Measurements from ENCODE around the gene RFX8. TPM values are rescaled to one million over a fixed set of nuclear protein-coding genes. Genes with fewer than 3 reads are reported as not detected.

The RFX8 gene
- polyA plus RNA-seq, 1 experiment = 1.8 TPM

DNA sequence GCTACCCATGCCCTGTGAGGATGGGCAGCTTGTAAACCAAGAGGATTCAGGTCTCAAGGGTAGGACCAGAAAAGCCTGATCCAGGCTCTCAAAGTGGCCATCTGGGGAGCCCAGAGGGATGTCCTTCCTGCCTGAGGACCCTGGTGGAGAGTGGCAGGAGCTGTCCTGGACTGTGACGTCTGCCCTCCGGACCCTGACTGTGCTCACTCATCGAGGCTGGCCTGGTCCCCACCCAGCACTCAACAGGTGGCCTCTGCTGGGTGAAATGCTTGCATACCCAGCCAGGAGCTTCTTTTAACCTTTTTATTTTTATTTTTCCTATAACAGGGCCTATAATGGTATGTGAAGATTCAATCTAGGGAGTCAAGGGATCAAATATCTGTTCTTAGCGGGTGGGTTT, 112.1 kb downstream of the RFX8 start:
- H3K4me3 ChIP-seq (ENCODE audit: low read depth, low read length) = no peak overlapping the region
- H3K27me3 ChIP-seq (ENCODE audit: control insufficient read depth, insufficient read depth, low read length) = peaks cover 27% of the 10 kb centered on the region
- H3K27ac ChIP-seq (ENCODE audit: low read depth, low read length) = no peak overlapping the region
- TF ChIP-seq, protein P1, sequence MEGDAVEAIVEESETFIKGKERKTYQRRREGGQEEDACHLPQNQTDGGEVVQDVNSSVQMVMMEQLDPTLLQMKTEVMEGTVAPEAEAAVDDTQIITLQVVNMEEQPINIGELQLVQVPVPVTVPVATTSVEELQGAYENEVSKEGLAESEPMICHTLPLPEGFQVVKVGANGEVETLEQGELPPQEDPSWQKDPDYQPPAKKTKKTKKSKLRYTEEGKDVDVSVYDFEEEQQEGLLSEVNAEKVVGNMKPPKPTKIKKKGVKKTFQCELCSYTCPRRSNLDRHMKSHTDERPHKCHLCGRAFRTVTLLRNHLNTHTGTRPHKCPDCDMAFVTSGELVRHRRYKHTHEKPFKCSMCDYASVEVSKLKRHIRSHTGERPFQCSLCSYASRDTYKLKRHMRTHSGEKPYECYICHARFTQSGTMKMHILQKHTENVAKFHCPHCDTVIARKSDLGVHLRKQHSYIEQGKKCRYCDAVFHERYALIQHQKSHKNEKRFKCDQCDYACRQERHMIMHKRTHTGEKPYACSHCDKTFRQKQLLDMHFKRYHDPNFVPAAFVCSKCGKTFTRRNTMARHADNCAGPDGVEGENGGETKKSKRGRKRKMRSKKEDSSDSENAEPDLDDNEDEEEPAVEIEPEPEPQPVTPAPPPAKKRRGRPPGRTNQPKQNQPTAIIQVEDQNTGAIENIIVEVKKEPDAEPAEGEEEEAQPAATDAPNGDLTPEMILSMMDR (IDR thresholded peaks at IDR 0.05; ENCODE audit: low read depth, low read length) = no peak
- no peaks in the 10 kb centered on the region for H3K9me3 ChIP-seq (ENCODE audit: control insufficient read depth, insufficient read depth, low read length)
- ChIA-PET CTCF (interaction anchor here (0.5 to 2.0 kb wide), 2 partner anchors 17 to 20 kb away, joined by 3 to 14 read pairs; no protein-coding TSS in a partner anchor), POLR2A (interaction anchor here (0.6 kb wide), 1 partner anchor 60 kb away, joined by 4 read pairs; no protein-coding TSS in a partner anchor)
- no peak for DNase-seq (ENCODE audit: low read depth, low spot score)

- Histone ChIP-seq H3K27me3 (ENCODE audit: control insufficient read depth, insufficient read depth, low read length) (peaks cover 27% of the 10 kb centered on the region), H3K9me3 (ENCODE audit: control insufficient read depth, insufficient read depth, low read length) (no peaks in the 10 kb centered on the region), H3K4me3 (ENCODE audit: low read depth, low read length) (no peak overlapping the region), H3K27ac (ENCODE audit: low read depth, low read length) (no peak overlapping the region)
- CTCF ChIA-PET = interaction anchor here (0.5 to 2.0 kb wide), 2 partner anchors 17 to 20 kb away, joined by 3 to 14 read pairs; no protein-coding TSS in a partner anchor
- TF ChIP-seq, protein P1 (IDR thresholded peaks at IDR 0.05; ENCODE audit: low read depth, low read length) = no peak
- POLR2A ChIA-PET = no interaction called here
- no peak for DNase-seq (ENCODE audit: low read depth, low spot score)
These were observed 112.6 kb downstream of the RFX8 start for GRCh38 chr2:101362316-101362715.

DNA sequence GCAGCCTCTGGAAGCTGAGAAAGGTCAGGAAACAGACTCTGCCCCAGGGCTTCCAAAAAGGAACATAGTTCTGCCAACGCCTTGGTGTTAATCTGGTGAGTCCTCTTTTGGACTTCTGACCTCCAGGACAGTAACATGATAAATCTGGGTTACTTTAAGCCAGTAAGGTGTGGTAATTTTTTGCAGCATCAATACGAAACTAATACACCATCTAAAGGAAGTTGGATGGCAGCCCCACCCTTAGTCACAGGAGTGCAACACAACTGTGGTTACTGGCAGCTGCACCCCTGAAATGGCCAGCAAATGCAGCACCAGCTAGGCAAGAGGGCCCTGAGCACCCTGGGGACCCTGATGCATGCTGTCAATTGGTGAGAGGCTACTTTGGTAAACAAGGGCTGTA, 113.4 kb downstream of the RFX8 start:
- H3K9me3 ChIP-seq (ENCODE audit: control insufficient read depth, insufficient read depth, low read length) = no peaks in the 10 kb centered on the region
- CTCF ChIA-PET = interaction anchor here (0.5 to 2.0 kb wide), 2 partner anchors 19 to 283 kb away, joined by 3 to 14 read pairs; no protein-coding TSS in a partner anchor
- H3K27ac ChIP-seq (ENCODE audit: low read depth, low read length) = no peak overlapping the region
- no peak overlapping the region for H3K4me3 ChIP-seq (ENCODE audit: low read depth, low read length)
- DNase-seq (ENCODE audit: low read depth, low spot score) = no peak
- POLR2A ChIA-PET = no interaction called here
- TF ChIP-seq, protein P1 (IDR thresholded peaks at IDR 0.05; ENCODE audit: low read depth, low read length) = no peak
- peaks cover 27% of the 10 kb centered on the region for H3K27me3 ChIP-seq (ENCODE audit: control insufficient read depth, insufficient read depth, low read length)

DNA sequence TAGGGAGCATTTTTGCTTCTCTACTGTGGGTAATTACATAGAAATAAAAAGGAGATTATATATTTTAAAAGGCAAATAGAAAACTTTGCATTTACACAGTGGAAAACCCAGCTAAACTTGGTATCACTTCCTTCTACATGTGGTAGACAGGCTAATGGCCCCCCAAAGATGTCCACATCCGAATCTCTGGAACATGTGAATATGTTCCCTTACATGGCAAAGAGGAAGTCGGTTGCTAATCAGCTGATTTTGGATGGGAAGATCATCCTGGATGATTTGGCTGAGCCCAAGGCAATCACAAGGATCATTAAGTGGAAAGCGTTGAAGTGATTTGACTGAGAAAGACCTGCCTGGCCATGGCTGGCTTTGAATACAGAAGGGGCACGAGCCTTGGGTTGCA, 113.8 kb downstream of the RFX8 start:
- POLR2A ChIA-PET = no interaction called here
- no peak for DNase-seq (ENCODE audit: low read depth, low spot score)
- Histone ChIP-seq H3K27me3 (ENCODE audit: control insufficient read depth, insufficient read depth, low read length) (peaks cover 27% of the 10 kb centered on the region), H3K4me3 (ENCODE audit: low read depth, low read length) (no peak overlapping the region), H3K27ac (ENCODE audit: low read depth, low read length) (no peak overlapping the region), H3K9me3 (ENCODE audit: control insufficient read depth, insufficient read depth, low read length) (no peaks in the 10 kb centered on the region)
- CTCF ChIA-PET = interaction anchor here (0.5 kb wide), 1 partner anchor 283 kb away, joined by 3 read pairs; no protein-coding TSS in a partner anchor
- TF ChIP-seq, protein P1 (IDR thresholded peaks at IDR 0.05; ENCODE audit: low read depth, low read length) = no peak

GRCh38 chr2:101360232-101360631, 114.7 kb downstream of the RFX8 start:
- Histone ChIP-seq H3K27ac (ENCODE audit: low read depth, low read length) (no peak overlapping the region), H3K9me3 (ENCODE audit: control insufficient read depth, insufficient read depth, low read length) (no peaks in the 10 kb centered on the region), H3K4me3 (ENCODE audit: low read depth, low read length) (no peak overlapping the region), H3K27me3 (ENCODE audit: control insufficient read depth, insufficient read depth, low read length) (peaks cover 22% of the 10 kb centered on the region)
- TF ChIP-seq, protein P1 (IDR thresholded peaks at IDR 0.05; ENCODE audit: low read depth, low read length) = no peak
- ChIA-PET POLR2A (no interaction called here), CTCF (no interaction called here)
- no peak for DNase-seq (ENCODE audit: low read depth, low spot score)
